SK-N-SH (cell line): ENCODE results near the gene CLASP1. TPM values are rescaled to one million over a fixed set of nuclear protein-coding genes. Genes with fewer than 3 reads are reported as not detected.

Source experiments
- CTCF ChIA-PET: fragments of 300-600, 350-600 bp; formaldehyde crosslinking; extraction: SDS; loops from one replicate; lab custom pipeline; 2021; lab: Yijun Ruan, JAX
- POLR2A ChIA-PET: fragments of 350-600 bp; sonication (Branson Sonifier 250); formaldehyde crosslinking; extraction: SDS; loops from one replicate; lab custom pipeline; 2020; ENCODE audit warnings: antibody characterized with exemption, inconsistent platforms; lab: Yijun Ruan, JAX
- DNase-seq: peaks from one replicate; pipeline ENCODE4 v3.0.0; 2012
- H2AFZ ChIP-seq: fragments of 200-600 bp; sonication (generic); 2 replicates; pipeline ENCODE4 v1.8.1; 2016; ENCODE audit warnings: antibody characterized with exemption, mild to moderate bottlenecking, low read depth
- H3F3A ChIP-seq: fragments of 200-600 bp; sonication (generic); replicated peaks from 2 replicates; pipeline ENCODE3; 2016; ENCODE audit warnings: antibody characterized with exemption, mild to moderate bottlenecking; ENCODE audit not compliant: insufficient read depth
- H3K27ac ChIP-seq, 2 experiments: fragments of 200-500 bp in 1 of 2; fragments of 200-600 bp in 1 of 2; sonication (Bioruptor generic) in 1 of 2; sonication (generic), shearing (Covaris generic) in 1 of 2; 2 replicates each; pipeline versions ENCODE4 v1.5.1 to v1.6.1; 2014 to 2016; ENCODE audit warnings: low read depth in 2 of 2, inconsistent platforms in 1 of 2, low read length in 1 of 2, mild to moderate bottlenecking in 1 of 2, mixed read lengths in 1 of 2
- H3K27me3 ChIP-seq: fragments of 200-600 bp; sonication (generic), shearing (Covaris generic); 2 replicates; pipeline ENCODE4 v1.6.1; 2016; ENCODE audit warnings: mixed run types; ENCODE audit not compliant: insufficient read depth
- H3K36me3 ChIP-seq, 2 experiments: fragments of 200-500 bp in 1 of 2; fragments of 200-600 bp in 1 of 2; sonication (Bioruptor generic) in 1 of 2; sonication (generic) in 1 of 2; replicated peaks in 1 of 2; 2 replicates each; pipeline versions ENCODE3 to v1.5.1; 2014 to 2016; ENCODE audit warnings: low read length in 1 of 2, mild to moderate bottlenecking in 1 of 2; ENCODE audit not compliant: insufficient read depth in 2 of 2, control insufficient read depth in 1 of 2
- H3K4me1 ChIP-seq, 2 experiments: fragments of 200-500 bp in 1 of 2; fragments of 200-600 bp in 1 of 2; sonication (Bioruptor generic) in 1 of 2; sonication (generic), shearing (Covaris generic) in 1 of 2; 2 replicates each; pipeline versions ENCODE4 v1.5.1 to v1.6.1; 2014 to 2016; ENCODE audit warnings: low read depth in 1 of 2, low read length in 1 of 2, mixed run types in 1 of 2; ENCODE audit not compliant: insufficient read depth in 2 of 2, control insufficient read depth in 1 of 2
- H3K4me2 ChIP-seq: fragments of 200-600 bp; sonication (generic), shearing (Covaris generic); 2 replicates; pipeline ENCODE4 v1.6.1; 2017; ENCODE audit warnings: mixed run types
- H3K4me3 ChIP-seq, 2 experiments: fragments of 200-500 bp in 1 of 2; fragments of 200-600 bp in 1 of 2; sonication (Bioruptor generic) in 1 of 2; sonication (generic), shearing (Covaris generic) in 1 of 2; 2 replicates each; pipeline versions ENCODE4 v1.5.1 to v1.8.1; 2014 to 2016; ENCODE audit warnings: low read depth in 2 of 2, inconsistent platforms in 1 of 2, low read length in 1 of 2, mild to moderate bottlenecking in 1 of 2, mixed read lengths in 1 of 2, moderate library complexity in 1 of 2
- H3K79me2 ChIP-seq: fragments of 200-600 bp; sonication (generic); 2 replicates; pipeline ENCODE4 v1.8.1; 2017; ENCODE audit warnings: mild to moderate bottlenecking; ENCODE audit not compliant: insufficient read depth
- H3K9ac ChIP-seq: fragments of 200-600 bp; sonication (generic); 2 replicates; pipeline ENCODE4 v1.6.1; 2017; ENCODE audit warnings: mixed run types
- H3K9me2 ChIP-seq: fragments of 200-600 bp; sonication (generic); 2 replicates; pipeline ENCODE4 v1.6.1; 2017; ENCODE audit warnings: mixed run types
- H3K9me3 ChIP-seq: fragments of 200-600 bp; sonication (generic); 2 replicates; pipeline ENCODE4 v1.6.1; 2017; ENCODE audit warnings: mixed run types, mild to moderate bottlenecking, moderate library complexity
- H4K20me1 ChIP-seq: fragments of 200-600 bp; sonication (generic); 2 replicates; pipeline ENCODE4 v1.6.1; 2017; ENCODE audit warnings: mild to moderate bottlenecking, mixed run types; ENCODE audit not compliant: insufficient read depth
- CHD2 ChIP-seq: fragments of 150-350 bp; IDR thresholded peaks from 2 replicates; pipeline ENCODE4 v1.6.1; 2018; ENCODE audit warnings: low read length; ENCODE audit not compliant: partially characterized antibody
- FOXJ3 ChIP-seq: sonication (generic); formaldehyde crosslinking; IDR thresholded peaks from 2 replicates; pipeline ENCODE4 v1.5.1; 2020; ENCODE audit warnings: mild to moderate bottlenecking, missing genetic modification reagents
- FOXM1 ChIP-seq: IDR thresholded peaks from 2 replicates; pipeline ENCODE4 v1.4.0; 2012; ENCODE audit warnings: low read depth, mild to moderate bottlenecking
- JUND ChIP-seq: IDR thresholded peaks from 2 replicates; pipeline ENCODE4 v1.4.0; 2012
- MAX ChIP-seq: IDR thresholded peaks from 2 replicates; pipeline ENCODE4 v1.4.0; 2012; ENCODE audit warnings: low read depth
- MEF2A ChIP-seq: IDR thresholded peaks from 2 replicates; pipeline ENCODE4 v1.4.0; 2012; ENCODE audit warnings: low read depth, borderline replicate concordance
- MXI1 ChIP-seq: IDR thresholded peaks from 2 replicates; pipeline ENCODE4 v1.6.1; 2012; ENCODE audit warnings: mild to moderate bottlenecking, low read depth, low read length, improper control_type of control experiment
- NRF1 ChIP-seq: IDR thresholded peaks from 2 replicates; pipeline ENCODE4 v1.6.1; 2012; ENCODE audit warnings: low read depth, mild to moderate bottlenecking, low read length
- POLR2AphosphoS5 ChIP-seq: IDR thresholded peaks from 2 replicates; pipeline ENCODE4 v1.6.1; 2012; ENCODE audit warnings: low read depth, low read length
- RFX5 ChIP-seq: IDR thresholded peaks from 2 replicates; pipeline ENCODE4 v1.6.1; 2012; ENCODE audit warnings: mild to moderate bottlenecking, improper control_type of control experiment, low read length
- RXRA ChIP-seq: IDR thresholded peaks from 2 replicates; pipeline ENCODE4 v1.4.0; 2012; ENCODE audit warnings: low read depth, mild to moderate bottlenecking, borderline replicate concordance
- SIN3A ChIP-seq: IDR thresholded peaks from 2 replicates; pipeline ENCODE4 v1.6.1; 2012; ENCODE audit warnings: low read depth, mild to moderate bottlenecking, low read length, moderate library complexity, borderline replicate concordance
- USF1 ChIP-seq: IDR thresholded peaks from 2 replicates; pipeline ENCODE4 v1.4.0; 2012; ENCODE audit warnings: low read depth, borderline replicate concordance
- ZBTB33 ChIP-seq: IDR thresholded peaks from 2 replicates; pipeline ENCODE4 v1.4.0; 2012; ENCODE audit warnings: low read depth, borderline replicate concordance
- WGBS: methylation state at CpG from one replicate; pipeline ENCODE4 v1.1.6; 2017; ENCODE audit warnings: low lambda C conversion rate; 5-methylcytosine and 5-hydroxymethylcytosine counted together
- polyA plus RNA-seq, 3 experiments: library from polyadenylated mRNA; depleted of rRNA; stranded (reverse); fragments of >200 nt; gene quantifications; 2 replicates each; pipeline ENCODE4 v1.2.3, GENCODE V29; 2012
- TF ChIP-seq, protein P1 (sequence below): IDR thresholded peaks from 2 replicates; pipeline ENCODE4 v1.6.1; 2012; ENCODE audit warnings: mild to moderate bottlenecking, low read depth, low read length, moderate library complexity
- TF ChIP-seq, protein P2 (sequence below): fragments of 150-350 bp; IDR thresholded peaks from 2 replicates; pipeline ENCODE4 v1.6.1; 2016; ENCODE audit warnings: mild to moderate bottlenecking, low read depth, low read length
- TF ChIP-seq, protein P3 (sequence below): fragments of 150-350 bp; IDR thresholded peaks from 2 replicates; pipeline ENCODE4 v1.6.1; 2017; ENCODE audit warnings: antibody characterized with exemption, low read length, low read depth, borderline replicate concordance

CLASP1 gene
- polyA plus RNA-seq, 1 of the 3 experiments (the other 2 are of a cell fraction), result 4.9 TPM

GRCh38 chr2:121647396-121647795, 1.9 kb downstream of the CLASP1 start:
- peak overlapping the region; percentile 78 to 86; a peak in 2 of 4 replicates for H3K4me3 ChIP-seq
- CTCF ChIA-PET, result interaction anchor here (0.8 to 1.6 kb wide), 2 partner anchors 71 to 116 kb away, joined by 3 to 7 read pairs; no protein-coding TSS in a partner anchor
- peaks cover 92% of the 10 kb centered on the region for H3K79me2 ChIP-seq
- H3K4me2 ChIP-seq, result peak overlapping the region; percentile 84
- no peaks in the 10 kb centered on the region for H3K27me3 ChIP-seq
- WGBS, result 100% methylated on average over 1 of the region's 1 CpG
- POLR2A ChIA-PET, result no interaction called here
- H4K20me1 ChIP-seq, result peaks cover 7% of the 10 kb centered on the region; the same call in 1 of the 2 replicates
- H3K9ac ChIP-seq, result peak overlapping the region; percentile 84
- H2AFZ ChIP-seq, result no peak overlapping the region
- peak overlapping the region in 1 of 2 experiments; percentile 95; a peak in 1 of 4 replicates for H3K27ac ChIP-seq
- H3K9me2 ChIP-seq, result no peaks in the 10 kb centered on the region
- peaks cover 0 to 5% of the 10 kb centered on the region in 2 experiments for H3K36me3 ChIP-seq
- H3K4me1 ChIP-seq, result peaks cover 4 to 5% of the 10 kb centered on the region in 2 experiments; a peak in 2 of 4 replicates
- TF ChIP-seq FOXJ3 (CRISPR knock-in tag) (no peak), RFX5 (no peak), RXRA (no peak)
- TF ChIP-seq, protein P1, sequence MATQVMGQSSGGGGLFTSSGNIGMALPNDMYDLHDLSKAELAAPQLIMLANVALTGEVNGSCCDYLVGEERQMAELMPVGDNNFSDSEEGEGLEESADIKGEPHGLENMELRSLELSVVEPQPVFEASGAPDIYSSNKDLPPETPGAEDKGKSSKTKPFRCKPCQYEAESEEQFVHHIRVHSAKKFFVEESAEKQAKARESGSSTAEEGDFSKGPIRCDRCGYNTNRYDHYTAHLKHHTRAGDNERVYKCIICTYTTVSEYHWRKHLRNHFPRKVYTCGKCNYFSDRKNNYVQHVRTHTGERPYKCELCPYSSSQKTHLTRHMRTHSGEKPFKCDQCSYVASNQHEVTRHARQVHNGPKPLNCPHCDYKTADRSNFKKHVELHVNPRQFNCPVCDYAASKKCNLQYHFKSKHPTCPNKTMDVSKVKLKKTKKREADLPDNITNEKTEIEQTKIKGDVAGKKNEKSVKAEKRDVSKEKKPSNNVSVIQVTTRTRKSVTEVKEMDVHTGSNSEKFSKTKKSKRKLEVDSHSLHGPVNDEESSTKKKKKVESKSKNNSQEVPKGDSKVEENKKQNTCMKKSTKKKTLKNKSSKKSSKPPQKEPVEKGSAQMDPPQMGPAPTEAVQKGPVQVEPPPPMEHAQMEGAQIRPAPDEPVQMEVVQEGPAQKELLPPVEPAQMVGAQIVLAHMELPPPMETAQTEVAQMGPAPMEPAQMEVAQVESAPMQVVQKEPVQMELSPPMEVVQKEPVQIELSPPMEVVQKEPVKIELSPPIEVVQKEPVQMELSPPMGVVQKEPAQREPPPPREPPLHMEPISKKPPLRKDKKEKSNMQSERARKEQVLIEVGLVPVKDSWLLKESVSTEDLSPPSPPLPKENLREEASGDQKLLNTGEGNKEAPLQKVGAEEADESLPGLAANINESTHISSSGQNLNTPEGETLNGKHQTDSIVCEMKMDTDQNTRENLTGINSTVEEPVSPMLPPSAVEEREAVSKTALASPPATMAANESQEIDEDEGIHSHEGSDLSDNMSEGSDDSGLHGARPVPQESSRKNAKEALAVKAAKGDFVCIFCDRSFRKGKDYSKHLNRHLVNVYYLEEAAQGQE, result no peak
- TF ChIP-seq, protein P2, sequence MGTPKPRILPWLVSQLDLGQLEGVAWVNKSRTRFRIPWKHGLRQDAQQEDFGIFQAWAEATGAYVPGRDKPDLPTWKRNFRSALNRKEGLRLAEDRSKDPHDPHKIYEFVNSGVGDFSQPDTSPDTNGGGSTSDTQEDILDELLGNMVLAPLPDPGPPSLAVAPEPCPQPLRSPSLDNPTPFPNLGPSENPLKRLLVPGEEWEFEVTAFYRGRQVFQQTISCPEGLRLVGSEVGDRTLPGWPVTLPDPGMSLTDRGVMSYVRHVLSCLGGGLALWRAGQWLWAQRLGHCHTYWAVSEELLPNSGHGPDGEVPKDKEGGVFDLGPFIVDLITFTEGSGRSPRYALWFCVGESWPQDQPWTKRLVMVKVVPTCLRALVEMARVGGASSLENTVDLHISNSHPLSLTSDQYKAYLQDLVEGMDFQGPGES, result no peak
- peaks cover 11% of the 10 kb centered on the region for H3F3A ChIP-seq
- no peak for DNase-seq
- H3K9me3 ChIP-seq, result no peaks in the 10 kb centered on the region

GRCh38 chr2:121644715-121645114, 4.5 kb downstream of the CLASP1 start:
- H2AFZ ChIP-seq, result no peak overlapping the region
- H3K27me3 ChIP-seq, result no peaks in the 10 kb centered on the region
- peaks cover 95% of the 10 kb centered on the region for H3K79me2 ChIP-seq
- DNase-seq, result no peak
- H3K9me3 ChIP-seq, result no peaks in the 10 kb centered on the region
- H3K27ac ChIP-seq, result no peak overlapping the region
- no peaks in the 10 kb centered on the region for H3K36me3 ChIP-seq
- no peak overlapping the region for H3K9ac ChIP-seq
- no peak overlapping the region for H3K4me2 ChIP-seq
- CTCF ChIA-PET, result no interaction called here
- POLR2A ChIA-PET, result interaction anchor here (1.2 kb wide), 1 partner anchor 113 kb away, joined by 3 read pairs; no protein-coding TSS in a partner anchor
- no peak overlapping the region for H3K4me3 ChIP-seq
- peaks cover 18% of the 10 kb centered on the region for H4K20me1 ChIP-seq
- 98% methylated on average over 2 of the region's 2 CpGs for WGBS
- H3F3A ChIP-seq, result peaks cover 11% of the 10 kb centered on the region
- peaks cover 0 to 4% of the 10 kb centered on the region in 2 experiments; a peak in 1 of 4 replicates for H3K4me1 ChIP-seq
- H3K9me2 ChIP-seq, result no peaks in the 10 kb centered on the region
- TF ChIP-seq SIN3A, result no peak
- no peak for TF ChIP-seq POLR2AphosphoS5
- TF ChIP-seq JUND, result no peak
- TF ChIP-seq CHD2, result no peak
- no peak for TF ChIP-seq MAX
- no peak for TF ChIP-seq ZBTB33
- no peak for TF ChIP-seq NRF1
- TF ChIP-seq MEF2A, result no peak
- no peak for TF ChIP-seq RXRA
- TF ChIP-seq, protein P3, sequence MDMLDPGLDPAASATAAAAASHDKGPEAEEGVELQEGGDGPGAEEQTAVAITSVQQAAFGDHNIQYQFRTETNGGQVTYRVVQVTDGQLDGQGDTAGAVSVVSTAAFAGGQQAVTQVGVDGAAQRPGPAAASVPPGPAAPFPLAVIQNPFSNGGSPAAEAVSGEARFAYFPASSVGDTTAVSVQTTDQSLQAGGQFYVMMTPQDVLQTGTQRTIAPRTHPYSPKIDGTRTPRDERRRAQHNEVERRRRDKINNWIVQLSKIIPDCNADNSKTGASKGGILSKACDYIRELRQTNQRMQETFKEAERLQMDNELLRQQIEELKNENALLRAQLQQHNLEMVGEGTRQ, result no peak
- no peak for TF ChIP-seq USF1
- TF ChIP-seq MXI1, result no peak
- TF ChIP-seq FOXM1, result no peak
